Measurements from ENCODE around the gene DPP6.
A peak's percentile ranks its signal among the peaks of the same experiment; 100 is the strongest.
"Not testable (repeated sequence)": the region's sequence is repeated elsewhere in the genome, so short reads cannot be mapped to it uniquely, and the experiment has no call there.

DPP6 gene

GRCh38 chr7:154917808-154918160 is 865.6 kb downstream of the DPP6 start:
- DNase-seq (ENCODE audit: low read depth), result no peak
- TF ChIP-seq, protein P1, sequence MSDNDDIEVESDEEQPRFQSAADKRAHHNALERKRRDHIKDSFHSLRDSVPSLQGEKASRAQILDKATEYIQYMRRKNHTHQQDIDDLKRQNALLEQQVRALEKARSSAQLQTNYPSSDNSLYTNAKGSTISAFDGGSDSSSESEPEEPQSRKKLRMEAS (IDR thresholded peaks at IDR 0.05; ENCODE audit: low read depth, low read length), result no peak
- no peak for TF ChIP-seq MYC (IDR thresholded peaks at IDR 0.05; ENCODE audit: low read depth, low read length)
- no peak overlapping the region for H3K4me3 ChIP-seq (ENCODE audit: low read depth, low read length)

DNA sequence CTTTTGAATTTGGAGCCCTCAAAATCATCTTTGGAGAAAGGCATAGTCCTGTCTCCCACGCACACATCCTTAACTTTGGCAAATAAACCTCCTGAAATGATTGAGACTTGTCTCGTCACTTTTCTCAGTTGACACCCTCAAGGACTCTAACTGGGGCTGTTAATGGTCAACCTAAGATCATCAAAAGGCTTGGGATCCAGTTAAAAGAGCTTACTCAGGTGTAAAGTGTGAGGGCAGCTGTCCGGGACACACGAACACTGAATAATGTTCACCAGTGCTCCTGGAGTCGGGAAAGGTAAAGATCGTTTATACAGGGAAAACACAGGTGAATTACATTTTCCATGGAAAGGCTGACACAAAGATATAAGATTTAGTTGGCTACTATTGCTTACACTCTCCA is 866.1 kb downstream of the DPP6 start:
- TF ChIP-seq CTCF (IDR thresholded peaks at IDR 0.05; ENCODE audit: low read depth, low read length) (no peak), POLR2A (IDR thresholded peaks at IDR 0.05; ENCODE audit: extremely low read depth, insufficient read length) (no peak), MYC (IDR thresholded peaks at IDR 0.05; ENCODE audit: low read depth, low read length) (no peak)
- TF ChIP-seq, protein P1 (IDR thresholded peaks at IDR 0.05; ENCODE audit: low read depth, low read length), result no peak
- no peak overlapping the region for H3K4me3 ChIP-seq (ENCODE audit: low read depth, low read length)
- no peak for DNase-seq (ENCODE audit: low read depth)

DNA sequence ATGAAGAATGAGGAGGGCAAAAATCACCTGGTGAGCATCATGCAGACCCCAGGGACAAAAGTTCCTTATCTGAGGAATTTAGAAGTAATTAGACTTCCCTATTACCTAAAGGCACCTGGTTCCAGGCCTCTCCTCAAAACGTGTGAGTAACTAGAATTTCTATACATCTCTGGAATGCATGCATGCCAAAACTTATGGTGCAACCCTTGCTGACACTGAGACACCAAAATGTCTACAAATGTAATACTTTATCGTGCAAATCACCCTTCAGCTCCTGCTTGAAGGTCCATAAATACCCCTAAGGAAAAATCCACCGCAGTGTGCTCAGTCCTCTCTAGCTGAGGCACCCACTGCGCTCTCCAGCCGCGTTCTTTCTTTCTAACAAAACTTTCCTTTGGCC is 866.5 kb downstream of the DPP6 start:
- no peak for TF ChIP-seq CTCF (IDR thresholded peaks at IDR 0.05; ENCODE audit: low read depth, low read length)
- no peak for TF ChIP-seq POLR2A (IDR thresholded peaks at IDR 0.05; ENCODE audit: extremely low read depth, insufficient read length)
- no peak for TF ChIP-seq MYC (IDR thresholded peaks at IDR 0.05; ENCODE audit: low read depth, low read length)
- TF ChIP-seq, protein P1 (IDR thresholded peaks at IDR 0.05; ENCODE audit: low read depth, low read length), result no peak
- DNase-seq (ENCODE audit: low read depth), result no peak
- H3K4me3 ChIP-seq (ENCODE audit: low read depth, low read length), result no peak overlapping the region

DNA sequence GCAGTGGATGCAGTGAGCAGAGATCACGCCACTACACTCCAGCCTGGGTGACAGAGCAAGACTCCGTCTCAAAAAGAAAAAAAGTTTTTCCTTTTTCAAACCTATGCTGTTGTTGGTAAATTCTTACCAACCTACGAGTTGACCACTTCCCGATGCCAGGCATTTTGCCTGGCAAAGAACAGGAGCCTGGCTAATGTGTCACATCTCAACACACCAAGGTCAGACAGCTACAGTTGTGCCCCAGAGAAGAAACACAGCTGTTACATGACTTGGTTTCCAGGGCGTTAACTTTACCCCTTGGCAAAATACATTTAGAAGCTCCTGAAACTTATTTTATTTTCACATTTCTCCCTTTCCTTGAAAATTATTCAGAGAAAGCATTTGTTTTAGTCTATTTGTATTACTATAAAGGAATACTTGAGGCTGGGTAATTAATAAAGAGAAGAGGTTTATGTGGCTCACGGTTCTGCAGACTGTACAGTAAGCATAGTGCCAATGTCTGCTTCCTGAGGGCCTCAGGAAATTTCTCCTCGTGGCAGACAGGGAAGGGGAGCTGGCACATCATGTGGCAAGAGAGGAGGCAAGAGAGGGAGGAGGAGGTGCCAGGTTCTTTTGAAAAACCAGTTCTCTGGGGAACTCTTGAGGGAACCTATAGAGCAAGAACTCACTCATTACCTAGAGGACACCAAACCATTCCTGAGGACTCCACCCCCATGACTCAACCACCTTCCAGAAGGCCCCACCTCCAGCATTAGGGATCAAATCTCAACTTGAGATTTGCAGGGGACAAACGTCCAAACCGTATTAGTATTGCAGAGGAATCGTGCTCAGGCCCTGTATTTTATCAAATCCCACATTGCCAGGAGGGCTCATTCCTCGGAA is 867.4 kb downstream of the DPP6 start:
- no peak for DNase-seq (ENCODE audit: low read depth)
- H3K4me3 ChIP-seq (ENCODE audit: low read depth, low read length), result no peak overlapping the region
- TF ChIP-seq MYC (IDR thresholded peaks at IDR 0.05; ENCODE audit: low read depth, low read length), result no peak

- DNase-seq (ENCODE audit: low read depth); H3K4me3 ChIP-seq (ENCODE audit: low read depth, low read length): not testable (repeated sequence)
Measured at GRCh38 chr7:154922472-154922871, 870.3 kb downstream of the DPP6 start.

- H3K4me3 ChIP-seq (ENCODE audit: low read depth, low read length), result peak overlapping the region; percentile 82
- TF ChIP-seq, protein P1 (IDR thresholded peaks at IDR 0.05; ENCODE audit: low read depth, low read length), result no peak
- TF ChIP-seq POLR2A (IDR thresholded peaks at IDR 0.05; ENCODE audit: extremely low read depth, insufficient read length) (no peak), CTCF (IDR thresholded peaks at IDR 0.05; ENCODE audit: low read depth, low read length) (peak; percentile 63)
- peak; percentile 94 for DNase-seq (ENCODE audit: low read depth)
Measured at GRCh38 chr7:154927624-154928125, 875.5 kb downstream of the DPP6 start.

GRCh38 chr7:154928136-154929005 is 876.2 kb downstream of the DPP6 start:
- peak; percentile 92 for DNase-seq (ENCODE audit: low read depth)
- TF ChIP-seq MYC (IDR thresholded peaks at IDR 0.05; ENCODE audit: low read depth, low read length) (no peak), POLR2A (IDR thresholded peaks at IDR 0.05; ENCODE audit: extremely low read depth, insufficient read length) (peak; percentile 31), CTCF (IDR thresholded peaks at IDR 0.05; ENCODE audit: low read depth, low read length) (no peak)
- peak overlapping the region; percentile 82 for H3K4me3 ChIP-seq (ENCODE audit: low read depth, low read length)
